GM12864 (cell line): ENCODE results near the gene LAPTM4A.

Experiments
- DNase-seq: peaks from one replicate; pipeline ENCODE4 v3.0.0-alpha.2; 2011; ENCODE audit warnings: low read depth
- H3K4me3 ChIP-seq: 2 replicates; pipeline ENCODE4 v1.5.1; 2011; ENCODE audit warnings: mild to moderate bottlenecking, low read depth, low read length, control low read depth
- CTCF ChIP-seq: IDR thresholded peaks from 2 replicates; pipeline ENCODE4 v1.5.1; 2011; ENCODE audit warnings: low read depth, mild to moderate bottlenecking, moderate library complexity, low read length, control low read depth, inconsistent platforms; ENCODE audit errors: missing control alignments

The LAPTM4A gene

GRCh38 chr2:20073460-20073859 lies 22.0 kb upstream of the LAPTM4A start:
- no peak for DNase-seq
- no peak overlapping the region for H3K4me3 ChIP-seq
- TF ChIP-seq CTCF: no peak

- DNase-seq: no peak
- no peak overlapping the region for H3K4me3 ChIP-seq
- TF ChIP-seq CTCF: no peak
Observed at GRCh38 chr2:20072436-20073158, 21.2 kb upstream of the LAPTM4A start.

- TF ChIP-seq CTCF: no peak
- DNase-seq: no peak
- no peak overlapping the region for H3K4me3 ChIP-seq
Observed at GRCh38 chr2:20071397-20072383, 20.3 kb upstream of the LAPTM4A start.

- TF ChIP-seq CTCF: no peak
- no peak overlapping the region for H3K4me3 ChIP-seq
- DNase-seq: no peak
Observed at GRCh38 chr2:20069756-20070155, 18.3 kb upstream of the LAPTM4A start.

GRCh38 chr2:20067992-20068584 lies 16.7 kb upstream of the LAPTM4A start:
- DNase-seq: no peak

More at GRCh38 chr2:20067992-20068584, 16.7 kb upstream of the LAPTM4A start:
- no peak overlapping the region for H3K4me3 ChIP-seq
- TF ChIP-seq CTCF: no peak
